ENCODE results near the gene DIRAS1.

The DIRAS1 gene

GRCh38 chr19:2762783-2763496 is 41.8 kb upstream of the DIRAS1 start:
- H3K4me1 ChIP-seq (ENCODE audit: control insufficient read depth, low read length), result no peaks in the 10 kb centered on the region
- no peaks in the 10 kb centered on the region for H3K27me3 ChIP-seq (ENCODE audit: control insufficient read depth, low read length)
- H3K9me3 ChIP-seq (ENCODE audit: control insufficient read depth, insufficient read depth, low read length), result no peaks in the 10 kb centered on the region
- no peak overlapping the region for H3K27ac ChIP-seq (ENCODE audit: low read depth, low read length)
- no peaks in the 10 kb centered on the region for H4K20me1 ChIP-seq (ENCODE audit: control insufficient read depth, insufficient read depth, low read depth, low read length)
- no peak overlapping the region for H3K4me2 ChIP-seq (ENCODE audit: low read length)
- no peak overlapping the region for H3K4me3 ChIP-seq (ENCODE audit: low read length)
- peaks cover 4% of the 10 kb centered on the region for H3K79me2 ChIP-seq (ENCODE audit: control insufficient read depth, low read length)
- TF ChIP-seq, protein P1, sequence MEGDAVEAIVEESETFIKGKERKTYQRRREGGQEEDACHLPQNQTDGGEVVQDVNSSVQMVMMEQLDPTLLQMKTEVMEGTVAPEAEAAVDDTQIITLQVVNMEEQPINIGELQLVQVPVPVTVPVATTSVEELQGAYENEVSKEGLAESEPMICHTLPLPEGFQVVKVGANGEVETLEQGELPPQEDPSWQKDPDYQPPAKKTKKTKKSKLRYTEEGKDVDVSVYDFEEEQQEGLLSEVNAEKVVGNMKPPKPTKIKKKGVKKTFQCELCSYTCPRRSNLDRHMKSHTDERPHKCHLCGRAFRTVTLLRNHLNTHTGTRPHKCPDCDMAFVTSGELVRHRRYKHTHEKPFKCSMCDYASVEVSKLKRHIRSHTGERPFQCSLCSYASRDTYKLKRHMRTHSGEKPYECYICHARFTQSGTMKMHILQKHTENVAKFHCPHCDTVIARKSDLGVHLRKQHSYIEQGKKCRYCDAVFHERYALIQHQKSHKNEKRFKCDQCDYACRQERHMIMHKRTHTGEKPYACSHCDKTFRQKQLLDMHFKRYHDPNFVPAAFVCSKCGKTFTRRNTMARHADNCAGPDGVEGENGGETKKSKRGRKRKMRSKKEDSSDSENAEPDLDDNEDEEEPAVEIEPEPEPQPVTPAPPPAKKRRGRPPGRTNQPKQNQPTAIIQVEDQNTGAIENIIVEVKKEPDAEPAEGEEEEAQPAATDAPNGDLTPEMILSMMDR (IDR thresholded peaks at IDR 0.05; ENCODE audit: low read depth, low read length, poor library complexity, severe bottlenecking), result no peak
- no peak for TF ChIP-seq EZH2phosphoT487 (IDR thresholded peaks at IDR 0.05; ENCODE audit: borderline replicate concordance, low read length)
- no peaks in the 10 kb centered on the region for H3K9me2 ChIP-seq (replicated peaks; ENCODE audit: control insufficient read depth, low read length)
- H3F3A ChIP-seq (ENCODE audit: control insufficient read depth, insufficient read depth), result no peaks in the 10 kb centered on the region
- peaks cover 81% of the 10 kb centered on the region for H3K36me3 ChIP-seq (ENCODE audit: control insufficient read depth, low read length)

DNA sequence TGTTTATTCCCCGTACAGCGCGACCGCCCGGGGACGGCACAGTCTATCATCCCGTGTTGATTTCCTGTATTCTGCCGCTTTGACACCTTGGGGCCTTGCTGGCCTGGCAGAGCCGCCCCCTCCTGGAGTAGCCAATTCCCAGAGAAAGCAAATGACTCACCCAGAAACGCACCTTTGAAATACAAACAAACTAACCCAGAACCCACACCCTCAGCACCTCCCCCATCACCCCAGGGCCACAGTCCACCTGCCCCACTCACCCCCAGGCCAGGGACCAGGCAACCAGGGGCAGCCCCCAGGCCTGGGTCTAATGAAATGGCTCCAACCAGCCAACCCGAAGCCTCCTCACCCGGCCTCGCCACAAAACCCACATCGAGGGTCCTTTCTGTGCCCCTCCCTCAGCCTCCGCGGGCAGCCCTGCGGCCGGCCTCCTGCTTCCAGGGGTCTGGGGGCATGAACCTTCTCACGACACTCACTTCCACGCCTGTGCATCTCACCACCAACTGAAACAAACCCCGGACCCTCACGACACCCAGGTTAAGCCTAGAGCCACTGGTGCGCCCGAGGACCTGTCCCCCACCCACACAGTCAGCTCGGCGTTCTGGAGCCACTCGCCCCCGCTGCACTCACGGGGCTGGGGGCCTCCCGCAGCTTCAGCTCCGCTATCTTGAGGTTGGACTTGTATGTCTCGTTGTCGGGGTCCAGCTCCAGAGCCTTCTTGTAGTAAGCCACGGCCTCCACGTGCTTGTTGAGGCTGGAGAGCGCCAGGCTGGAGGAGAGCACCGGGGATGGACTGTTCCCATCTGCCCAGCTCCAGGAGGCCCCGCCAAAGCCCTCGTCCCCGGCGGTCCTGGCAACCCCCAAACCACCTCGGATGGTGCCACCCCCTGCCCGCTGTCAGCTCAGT is 41.0 kb upstream of the DIRAS1 start:
- TF ChIP-seq EZH2phosphoT487 (IDR thresholded peaks at IDR 0.05; ENCODE audit: borderline replicate concordance, low read length), result no peak
- TF ChIP-seq, protein P1 (IDR thresholded peaks at IDR 0.05; ENCODE audit: low read depth, low read length, poor library complexity, severe bottlenecking), result no peak
- Histone ChIP-seq H3K4me1 (ENCODE audit: control insufficient read depth, low read length) (no peaks in the 10 kb centered on the region), H3K9me2 (replicated peaks; ENCODE audit: control insufficient read depth, low read length) (no peaks in the 10 kb centered on the region), H4K20me1 (ENCODE audit: control insufficient read depth, insufficient read depth, low read depth, low read length) (no peaks in the 10 kb centered on the region), H3K36me3 (ENCODE audit: control insufficient read depth, low read length) (peaks cover 81% of the 10 kb centered on the region), H3K4me2 (ENCODE audit: low read length) (no peak overlapping the region), H3F3A (ENCODE audit: control insufficient read depth, insufficient read depth) (no peaks in the 10 kb centered on the region), H3K27me3 (ENCODE audit: control insufficient read depth, low read length) (no peaks in the 10 kb centered on the region), H3K4me3 (ENCODE audit: low read length) (no peak overlapping the region), H3K9me3 (ENCODE audit: control insufficient read depth, insufficient read depth, low read length) (no peaks in the 10 kb centered on the region), H3K79me2 (ENCODE audit: control insufficient read depth, low read length) (no peaks in the 10 kb centered on the region), H3K27ac (ENCODE audit: low read depth, low read length) (no peak overlapping the region)

DNA sequence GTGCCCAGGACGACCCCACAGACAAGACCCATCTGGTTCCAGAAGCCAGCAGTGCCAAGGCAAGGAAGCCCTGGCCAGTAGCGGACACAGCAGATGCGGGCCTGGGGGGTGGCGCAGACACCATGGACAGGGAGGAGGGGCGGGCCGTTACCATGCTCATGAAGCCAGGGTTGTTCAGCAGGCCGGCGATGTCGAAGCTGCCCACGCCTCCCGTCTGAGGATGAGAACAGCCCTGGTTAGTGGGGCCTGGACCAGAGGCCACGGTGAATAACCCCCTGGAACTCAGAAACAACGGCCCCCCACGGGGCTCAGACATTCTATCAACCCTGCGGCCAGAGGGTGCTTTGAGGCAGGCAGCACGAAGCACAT is 40.1 kb upstream of the DIRAS1 start:
- H3K9me2 ChIP-seq (replicated peaks; ENCODE audit: control insufficient read depth, low read length), result no peaks in the 10 kb centered on the region
- H3K36me3 ChIP-seq (ENCODE audit: control insufficient read depth, low read length), result peaks cover 80% of the 10 kb centered on the region
- no peaks in the 10 kb centered on the region for H3F3A ChIP-seq (ENCODE audit: control insufficient read depth, insufficient read depth)
- no peak overlapping the region for H3K27ac ChIP-seq (ENCODE audit: low read depth, low read length)
- H3K4me1 ChIP-seq (ENCODE audit: control insufficient read depth, low read length), result no peaks in the 10 kb centered on the region
- no peaks in the 10 kb centered on the region for H3K9me3 ChIP-seq (ENCODE audit: control insufficient read depth, insufficient read depth, low read length)
- H3K4me2 ChIP-seq (ENCODE audit: low read length), result no peak overlapping the region
- H3K4me3 ChIP-seq (ENCODE audit: low read length), result no peak overlapping the region
- no peak for TF ChIP-seq EZH2phosphoT487 (IDR thresholded peaks at IDR 0.05; ENCODE audit: borderline replicate concordance, low read length)
- TF ChIP-seq, protein P1 (IDR thresholded peaks at IDR 0.05; ENCODE audit: low read depth, low read length, poor library complexity, severe bottlenecking), result no peak
- no peaks in the 10 kb centered on the region for H3K79me2 ChIP-seq (ENCODE audit: control insufficient read depth, low read length)
- no peaks in the 10 kb centered on the region for H3K27me3 ChIP-seq (ENCODE audit: control insufficient read depth, low read length)
- no peaks in the 10 kb centered on the region for H4K20me1 ChIP-seq (ENCODE audit: control insufficient read depth, insufficient read depth, low read depth, low read length)
